K562 (cell line): Measurements from ENCODE around the gene ATCAY. TPM values are rescaled to one million over a fixed set of nuclear protein-coding genes. Genes with fewer than 3 reads are reported as not detected.

Source experiments
- CLOCK ChIP-seq: fragments of 250-450 bp; sonication (Bioruptor Pico); IDR thresholded peaks from 2 replicates; pipeline ENCODE4 v1.4.0; 2020; ENCODE audit warnings: mild to moderate bottlenecking, moderate library complexity, borderline replicate concordance
- DDX20 ChIP-seq: fragments of 450-650 bp; IDR thresholded peaks from 2 replicates; pipeline ENCODE4 v1.6.1; 2016; ENCODE audit warnings: missing genetic modification characterization, low read depth, mild to moderate bottlenecking, missing compliant biosample characterization, moderate library complexity
- E2F3 ChIP-seq: fragments of 250-450 bp; sonication (Bioruptor Pico); IDR thresholded peaks from 2 replicates; pipeline ENCODE4 v1.4.0; 2020; ENCODE audit warnings: mild to moderate bottlenecking
- EWSR1 ChIP-seq: fragments of 450-650 bp; IDR thresholded peaks from 2 replicates; pipeline ENCODE4 v1.6.1; 2018; ENCODE audit warnings: borderline replicate concordance, mild to moderate bottlenecking, low read depth, moderate library complexity; ENCODE audit not compliant: partially characterized antibody
- HINFP ChIP-seq: fragments of 450-650 bp; conservative IDR thresholded peaks from 2 replicates; pipeline ENCODE4 v1.6.1; 2016; ENCODE audit warnings: missing genetic modification characterization, low read depth, mild to moderate bottlenecking, control low read depth, missing compliant biosample characterization
- HNRNPUL1 ChIP-seq: fragments of 200-400 bp; formaldehyde crosslinking; IDR thresholded peaks from 2 replicates; pipeline ENCODE4 v1.6.1; 2017; ENCODE audit warnings: low read length
- JUN ChIP-seq, 2 experiments: sonication (generic) in 1 of 2; formaldehyde crosslinking in 1 of 2; IDR thresholded peaks; 2 replicates each; pipeline versions ENCODE4 v1.6.1 to v1.8.0; 2012 to 2022; ENCODE audit warnings: borderline replicate concordance in 2 of 2, mild to moderate bottlenecking in 2 of 2, improper control_type of control experiment in 1 of 2, low read depth in 1 of 2, low read length in 1 of 2, missing genetic modification reagents in 1 of 2
- MAZ ChIP-seq, 2 experiments: fragments of 450-650 bp in 1 of 2; sonication (generic) in 1 of 2; formaldehyde crosslinking; IDR thresholded peaks in 1 of 2; conservative IDR thresholded peaks in 1 of 2; 2 replicates each; pipeline versions ENCODE4 v1.4.0 to v1.5.0; 2020; ENCODE audit warnings: mild to moderate bottlenecking in 1 of 2, missing genetic modification reagents in 1 of 2
- MXI1 ChIP-seq: IDR thresholded peaks from 2 replicates; pipeline ENCODE4 v1.6.1; 2011; ENCODE audit warnings: low read depth, mild to moderate bottlenecking, improper control_type of control experiment, low read length
- NFYB ChIP-seq: IDR thresholded peaks from 2 replicates; pipeline ENCODE4 v1.6.1; 2011; ENCODE audit warnings: mild to moderate bottlenecking, moderate library complexity; ENCODE audit not compliant: insufficient read length; ENCODE audit errors: extremely low read depth
- NONO ChIP-seq, 2 experiments: fragments of 200-400 bp in 1 of 2; fragments of 450-650 bp in 1 of 2; formaldehyde crosslinking in 1 of 2; IDR thresholded peaks; 2 replicates each; pipeline ENCODE4 v1.6.1; 2017; ENCODE audit warnings: low read depth in 2 of 2, mild to moderate bottlenecking in 2 of 2, moderate library complexity in 2 of 2, low read length in 1 of 2
- PHF20 ChIP-seq: fragments of 450-650 bp; IDR thresholded peaks from 2 replicates; pipeline ENCODE4 v1.6.1; 2018; ENCODE audit not compliant: partially characterized antibody
- POLR2H ChIP-seq: IDR thresholded peaks from 2 replicates; pipeline ENCODE4 v1.6.1; 2016; ENCODE audit warnings: missing genetic modification characterization, low read depth, mild to moderate bottlenecking, control low read depth, missing compliant biosample characterization, moderate library complexity
- PPARD ChIP-seq: fragments of 250-450 bp; sonication (Bioruptor Pico); IDR thresholded peaks from 2 replicates; pipeline ENCODE4 v1.8.0; 2022; ENCODE audit warnings: inconsistent platforms, mild to moderate bottlenecking, moderate library complexity
- RB1 ChIP-seq: fragments of 450-650 bp; IDR thresholded peaks from 2 replicates; pipeline ENCODE4 v1.6.1; 2017; ENCODE audit warnings: low read depth, mild to moderate bottlenecking
- RBM34 ChIP-seq: fragments of 200-400 bp; formaldehyde crosslinking; IDR thresholded peaks from 2 replicates; pipeline ENCODE4 v1.6.1; 2018; ENCODE audit warnings: low read length, borderline replicate concordance; ENCODE audit not compliant: insufficient read depth
- SMAD4 ChIP-seq: fragments of 250-450 bp; sonication (Bioruptor Pico); conservative IDR thresholded peaks from 2 replicates; pipeline ENCODE4 v1.8.0; 2021; ENCODE audit warnings: inconsistent platforms, mild to moderate bottlenecking, moderate library complexity
- SMARCB1 ChIP-seq: IDR thresholded peaks from 2 replicates; pipeline ENCODE4 v1.6.1; 2011; ENCODE audit warnings: improper control_type of control experiment, low read depth; ENCODE audit not compliant: insufficient read length
- SRSF9 ChIP-seq: fragments of 200-400 bp; formaldehyde crosslinking; IDR thresholded peaks from 2 replicates; pipeline ENCODE4 v1.6.1; 2017; ENCODE audit warnings: low read depth, low read length, borderline replicate concordance
- TGIF2 ChIP-seq: sonication (generic); formaldehyde crosslinking; IDR thresholded peaks from 2 replicates; pipeline ENCODE4 v1.8.1; 2022; ENCODE audit warnings: mild to moderate bottlenecking, missing genetic modification reagents, moderate library complexity
- TSC22D4 ChIP-seq: fragments of 450-650 bp; IDR thresholded peaks from 2 replicates; pipeline ENCODE4 v1.6.1; 2016; ENCODE audit warnings: missing genetic modification characterization, missing biosample characterization, control low read depth
- VEZF1 ChIP-seq: fragments of 200-800 bp; sonication (Bioruptor generic); IDR thresholded peaks from 2 replicates; pipeline ENCODE4 v1.6.1; 2017; ENCODE audit warnings: missing genetic modification characterization, missing compliant biosample characterization
- ZNF561 ChIP-seq: fragments of 450-650 bp; formaldehyde crosslinking; conservative IDR thresholded peaks from 2 replicates; pipeline ENCODE4 v1.4.0; 2020; ENCODE audit warnings: mild to moderate bottlenecking, moderate library complexity
- ZNF717 ChIP-seq: fragments of 250-450 bp; sonication (Bioruptor Pico); IDR thresholded peaks from 2 replicates; pipeline ENCODE4 v1.5.0; 2021
- polyA plus RNA-seq, 8 experiments: library from polyadenylated mRNA; depleted of rRNA in 4 of 8; stranded (reverse) in 5 of 8; unstranded in 3 of 8; fragments of >200 nt; fragmentation: Nextera tagmentation in 2 of 8; fragmentation: Illumina TruSeq in 1 of 8; extraction: Ambion mirVana in 2 of 8; extraction: Trizol in 1 of 8; gene quantifications; 2 replicates each; pipeline versions ENCODE4 v1.2.1 to v1.2.3, GENCODE V29; 2011 to 2014; ENCODE audit warnings: inconsistent platforms in 1 of 8, missing spikeins in 1 of 8
- total RNA-seq, 7 experiments: library from RNA; depleted of rRNA in 6 of 7; stranded (reverse); fragments of >200 nt in 6 of 7; fragmentation: Illumina TruSeq in 2 of 7; extraction: Trizol in 2 of 7; gene quantifications; 2 replicates each; pipeline versions ENCODE4 v1.2.1 to v1.2.3, GENCODE V29; 2011 to 2021; ENCODE audit warnings: low replicate concordance in 1 of 7

The ATCAY gene
- total and polyA plus RNA-seq, 9 of the 15 experiments (the other 6 are each of a cell fraction or from before 2014, with no cell fraction given) = not detected

GRCh38 chr19:3975637-3976087, 95.2 kb downstream of the ATCAY start (continued):
- TF ChIP-seq CLOCK (CRISPR knock-in tag) = no peak
- no peak for TF ChIP-seq SRSF9
- TF ChIP-seq PHF20 = no peak
- TF ChIP-seq SMAD4 (CRISPR knock-in tag) = no peak
- TF ChIP-seq RB1 = no peak
- TF ChIP-seq RBM34 = no peak
- TF ChIP-seq POLR2H (tag) = 0 out of 2 replicates have a peak, but pooled peaks have one; percentile 36
- TF ChIP-seq VEZF1 (CRISPR knock-in tag) = no peak
- TF ChIP-seq MAZ (CRISPR knock-in tag; conservative IDR thresholded peaks at IDR 0.05 in 1 of 2, IDR thresholded peaks at IDR 0.05 in 1 of 2) = no peak
- TF ChIP-seq DDX20 (tag) = no peak
- no peak for TF ChIP-seq TGIF2
- no peak for TF ChIP-seq ZNF561 (CRISPR knock-in tag)
- TF ChIP-seq E2F3 (CRISPR knock-in tag) = no peak
- no peak for TF ChIP-seq HINFP (tag)
- TF ChIP-seq JUN (IDR thresholded peaks at IDR 0.05; ENCODE audit: borderline replicate concordance, low read depth, low read length) = no peak
- TF ChIP-seq JUN (CRISPR knock-in tag; IDR thresholded peaks at IDR 0.05; ENCODE audit: borderline replicate concordance) = no peak
- no peak for TF ChIP-seq TSC22D4 (tag)
- no peak for TF ChIP-seq PPARD (CRISPR knock-in tag)
- TF ChIP-seq EWSR1 = no peak
- TF ChIP-seq SMARCB1 = no peak
- TF ChIP-seq NONO (IDR thresholded peaks at IDR 0.05; ENCODE audit: low read depth in 2 of 2, low read length in 1 of 2) = no peak
- TF ChIP-seq HNRNPUL1 = no peak
- TF ChIP-seq NFYB = no peak
- TF ChIP-seq ZNF717 (CRISPR knock-in tag) = 0 out of 2 replicates have a peak, but pooled peaks have one; percentile 67
- peak; percentile 20; the same call in 1 of the 2 replicates for TF ChIP-seq MXI1
